ENCODE data around the gene OR6C4. TPM values are rescaled to one million over a fixed set of nuclear protein-coding genes. Genes with fewer than 3 reads are reported as not detected.

Gene OR6C4
- total RNA-seq, 1 experiment from 2014 or later, result not detected

DNA sequence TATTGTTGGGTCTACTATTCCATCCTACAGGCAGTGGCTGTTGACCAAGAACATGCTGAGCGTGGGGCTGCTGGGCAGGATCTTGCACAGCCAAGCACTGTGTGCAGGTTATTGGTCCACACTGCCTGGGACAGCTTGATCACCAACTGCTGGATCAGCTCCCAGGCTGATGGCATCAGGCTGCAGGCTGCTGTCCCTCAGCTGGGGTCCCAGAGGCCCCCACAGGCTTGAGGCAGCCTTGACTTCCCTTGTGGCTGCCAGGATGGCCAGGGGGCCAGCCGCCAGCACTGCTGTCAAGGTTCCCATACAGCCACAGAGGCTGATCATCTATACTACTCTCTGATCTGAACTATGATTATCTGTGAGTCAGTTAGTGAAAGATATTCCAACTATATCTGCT is 32.7 kb downstream of the OR6C4 start:
- no peak overlapping the region for H2BK15ac ChIP-seq (ENCODE audit: low read depth, low read length)
- no peak overlapping the region for H3K14ac ChIP-seq (ENCODE audit: insufficient read depth, low read length)
- no peak overlapping the region for H2BK20ac ChIP-seq (ENCODE audit: low read depth, low read length, poor library complexity, severe bottlenecking)
- H3T11ph ChIP-seq (ENCODE audit: low read length), result no peak overlapping the region
- H4K5ac ChIP-seq (ENCODE audit: insufficient read length, low read depth, low read length), result no peak overlapping the region
- H3K23me2 ChIP-seq (ENCODE audit: insufficient read length, low read depth, low read length, poor library complexity, severe bottlenecking), result no peaks in the 10 kb centered on the region
- no peaks in the 10 kb centered on the region for H3K9me3 ChIP-seq (ENCODE audit: control insufficient read depth, low read depth, low read length)
- H2AK5ac ChIP-seq (ENCODE audit: insufficient read length, low read length), result no peak overlapping the region
- no peak overlapping the region for H3K23ac ChIP-seq (ENCODE audit: insufficient read length, low read depth, low read length)
- no peak overlapping the region for H3K4me2 ChIP-seq (ENCODE audit: insufficient read depth, insufficient read length, low read length)
- H3K9ac ChIP-seq (ENCODE audit: extremely low read depth, insufficient read length, low read length), result no peak overlapping the region
- no peaks in the 10 kb centered on the region for H3K79me2 ChIP-seq (ENCODE audit: insufficient read depth, low read length)
- no peak overlapping the region for H3K56ac ChIP-seq (ENCODE audit: insufficient read length, low read depth, low read length)
- H3K27ac ChIP-seq (ENCODE audit: insufficient read length, low read depth, low read length), result no peak overlapping the region
- no CpG with 5 or more reads among the region's 2 CpGs for WGBS (ENCODE audit: extremely low coverage, insufficient read length, low lambda C conversion rate)
- no peaks in the 10 kb centered on the region for H3K4me1 ChIP-seq (ENCODE audit: insufficient read depth, low read length)
- no peak overlapping the region for H2BK120ac ChIP-seq (ENCODE audit: low read depth, low read length, poor library complexity, severe bottlenecking)
- no peak overlapping the region for H3K4ac ChIP-seq (ENCODE audit: low read depth, low read length)
- TF ChIP-seq, protein P1, sequence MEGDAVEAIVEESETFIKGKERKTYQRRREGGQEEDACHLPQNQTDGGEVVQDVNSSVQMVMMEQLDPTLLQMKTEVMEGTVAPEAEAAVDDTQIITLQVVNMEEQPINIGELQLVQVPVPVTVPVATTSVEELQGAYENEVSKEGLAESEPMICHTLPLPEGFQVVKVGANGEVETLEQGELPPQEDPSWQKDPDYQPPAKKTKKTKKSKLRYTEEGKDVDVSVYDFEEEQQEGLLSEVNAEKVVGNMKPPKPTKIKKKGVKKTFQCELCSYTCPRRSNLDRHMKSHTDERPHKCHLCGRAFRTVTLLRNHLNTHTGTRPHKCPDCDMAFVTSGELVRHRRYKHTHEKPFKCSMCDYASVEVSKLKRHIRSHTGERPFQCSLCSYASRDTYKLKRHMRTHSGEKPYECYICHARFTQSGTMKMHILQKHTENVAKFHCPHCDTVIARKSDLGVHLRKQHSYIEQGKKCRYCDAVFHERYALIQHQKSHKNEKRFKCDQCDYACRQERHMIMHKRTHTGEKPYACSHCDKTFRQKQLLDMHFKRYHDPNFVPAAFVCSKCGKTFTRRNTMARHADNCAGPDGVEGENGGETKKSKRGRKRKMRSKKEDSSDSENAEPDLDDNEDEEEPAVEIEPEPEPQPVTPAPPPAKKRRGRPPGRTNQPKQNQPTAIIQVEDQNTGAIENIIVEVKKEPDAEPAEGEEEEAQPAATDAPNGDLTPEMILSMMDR (conservative IDR thresholded peaks at IDR 0.05), result no peak
- H2BK5ac ChIP-seq (ENCODE audit: insufficient read length, low read length), result no peak overlapping the region
- peaks cover 6% of the 10 kb centered on the region for H3K27me3 Mint-ChIP-seq (ENCODE audit: low read depth)
- H3K27ac Mint-ChIP-seq, result no peak overlapping the region
- H4K20me1 ChIP-seq (ENCODE audit: control insufficient read depth, insufficient read depth, insufficient read length), result no peaks in the 10 kb centered on the region
- H3K4me1 Mint-ChIP-seq, result no peaks in the 10 kb centered on the region
- peaks cover 10 to 11% of the 10 kb centered on the region in 2 experiments; a peak in 4 of 5 replicates for H3K9me3 Mint-ChIP-seq
- H4K8ac ChIP-seq (replicated peaks; ENCODE audit: insufficient read length, low read depth, low read length), result no peak overlapping the region
- H3K4me3 Mint-ChIP-seq, result no peak overlapping the region
- no peak overlapping the region for H3K18ac ChIP-seq (ENCODE audit: insufficient read length, low read depth, low read length)
- no peak overlapping the region for H2BK12ac ChIP-seq (ENCODE audit: insufficient read length, low read depth, low read length)
- H3K36me3 Mint-ChIP-seq (ENCODE audit: insufficient read depth in 1 of 3, low read depth in 3 of 3), result no peaks in the 10 kb centered on the region
- no peaks in the 10 kb centered on the region for H3K27me3 ChIP-seq (ENCODE audit: insufficient read depth, low read length)
- no peaks in the 10 kb centered on the region for H3K79me1 ChIP-seq (ENCODE audit: insufficient read depth, low read depth, low read length, poor library complexity, severe bottlenecking)
- no peak overlapping the region for H4K91ac ChIP-seq (ENCODE audit: insufficient read length, low read depth, low read length)
- no peak for DNase-seq
- no peak overlapping the region for H2AFZ ChIP-seq (ENCODE audit: low read length)
